Lower leg skin (tissue), 4 donors: ENCODE measurements around the gene FOSL2. TPM values are rescaled to one million over a fixed set of nuclear protein-coding genes. Genes with fewer than 3 reads are reported as not detected.

Experiments used
- DNase-seq, 2 donors: peaks; one replicate each; pipeline ENCODE4 v3.0.0-alpha.2; 2019; ENCODE audit warnings: low spot score in 2 of 2
- H3K4me3 ChIP-seq: fragments of 200-600 bp; sonication (generic); 2 replicates; pipeline ENCODE4 v1.5.1; 2017; ENCODE audit warnings: mild to moderate bottlenecking, low read depth; ENCODE audit not compliant: poor library complexity, severe bottlenecking
- POLR2A ChIP-seq, 2 donors: fragments of 450-650 bp; IDR thresholded peaks; one replicate each; pipeline ENCODE4 v1.6.1; 2016 to 2017; ENCODE audit warnings: antibody characterized with exemption in 2 of 2, mild to moderate bottlenecking in 1 of 2, moderate library complexity in 1 of 2
- WGBS, 2 donors: methylation state at CpG; one replicate each; pipeline ENCODE4 v1.1.5; 2018; 5-methylcytosine and 5-hydroxymethylcytosine counted together
- intact Hi-C: fragments of 100-400 bp; cut with DNase I; formaldehyde crosslinking; loops from one replicate; pipeline ENCODE4 v1.15.0; 2023; ENCODE audit warnings: low total_unique reads
- total RNA-seq, 4 donors: library from RNA; depleted of rRNA; stranded (reverse); fragments of >200 nt; gene quantifications; one replicate each; pipeline ENCODE4 v1.1.0, GENCODE V29; 2016
- TF ChIP-seq, protein P1 (sequence below), 3 donors: fragments of 450-650 bp; IDR thresholded peaks; one replicate each; pipeline ENCODE4 v1.5.1; 2016; ENCODE audit warnings: antibody characterized with exemption in 3 of 3, mild to moderate bottlenecking in 3 of 3, moderate library complexity in 2 of 3

The FOSL2 gene
- total RNA-seq, 4 donors from 2014 or later = 189 to 423 (median 301) TPM

DNA sequence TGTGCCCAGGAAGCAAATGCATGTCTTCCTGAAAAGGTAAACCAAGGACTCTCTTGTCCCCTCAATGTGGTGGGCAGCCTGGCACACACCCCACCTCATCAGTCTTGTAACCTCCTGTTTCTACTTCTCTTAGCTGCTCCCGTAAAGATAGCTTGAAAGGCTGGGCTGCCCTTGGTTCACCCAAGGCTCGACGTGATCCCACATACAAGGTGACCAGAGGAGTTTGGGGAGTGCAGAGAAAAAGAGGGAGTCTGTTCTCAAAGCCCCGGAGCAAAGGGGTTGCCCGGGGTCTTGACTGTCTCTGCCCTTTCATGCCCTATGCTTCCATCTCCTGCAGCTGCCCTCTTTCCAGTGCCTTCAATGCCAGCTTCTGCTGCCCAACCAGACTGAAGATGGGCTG, 18.3 kb upstream of the FOSL2 start:
- no peak overlapping the region for H3K4me3 ChIP-seq
- TF ChIP-seq POLR2A (IDR thresholded peaks at IDR 0.05) = no peak
- TF ChIP-seq, protein P1, sequence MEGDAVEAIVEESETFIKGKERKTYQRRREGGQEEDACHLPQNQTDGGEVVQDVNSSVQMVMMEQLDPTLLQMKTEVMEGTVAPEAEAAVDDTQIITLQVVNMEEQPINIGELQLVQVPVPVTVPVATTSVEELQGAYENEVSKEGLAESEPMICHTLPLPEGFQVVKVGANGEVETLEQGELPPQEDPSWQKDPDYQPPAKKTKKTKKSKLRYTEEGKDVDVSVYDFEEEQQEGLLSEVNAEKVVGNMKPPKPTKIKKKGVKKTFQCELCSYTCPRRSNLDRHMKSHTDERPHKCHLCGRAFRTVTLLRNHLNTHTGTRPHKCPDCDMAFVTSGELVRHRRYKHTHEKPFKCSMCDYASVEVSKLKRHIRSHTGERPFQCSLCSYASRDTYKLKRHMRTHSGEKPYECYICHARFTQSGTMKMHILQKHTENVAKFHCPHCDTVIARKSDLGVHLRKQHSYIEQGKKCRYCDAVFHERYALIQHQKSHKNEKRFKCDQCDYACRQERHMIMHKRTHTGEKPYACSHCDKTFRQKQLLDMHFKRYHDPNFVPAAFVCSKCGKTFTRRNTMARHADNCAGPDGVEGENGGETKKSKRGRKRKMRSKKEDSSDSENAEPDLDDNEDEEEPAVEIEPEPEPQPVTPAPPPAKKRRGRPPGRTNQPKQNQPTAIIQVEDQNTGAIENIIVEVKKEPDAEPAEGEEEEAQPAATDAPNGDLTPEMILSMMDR (IDR thresholded peaks at IDR 0.05) = no peak
- 86 to 88% methylated on average over 5 of the region's 5 CpGs for WGBS, 2 donors
- intact Hi-C loops = no loop called here
- DNase-seq = no peak

DNA sequence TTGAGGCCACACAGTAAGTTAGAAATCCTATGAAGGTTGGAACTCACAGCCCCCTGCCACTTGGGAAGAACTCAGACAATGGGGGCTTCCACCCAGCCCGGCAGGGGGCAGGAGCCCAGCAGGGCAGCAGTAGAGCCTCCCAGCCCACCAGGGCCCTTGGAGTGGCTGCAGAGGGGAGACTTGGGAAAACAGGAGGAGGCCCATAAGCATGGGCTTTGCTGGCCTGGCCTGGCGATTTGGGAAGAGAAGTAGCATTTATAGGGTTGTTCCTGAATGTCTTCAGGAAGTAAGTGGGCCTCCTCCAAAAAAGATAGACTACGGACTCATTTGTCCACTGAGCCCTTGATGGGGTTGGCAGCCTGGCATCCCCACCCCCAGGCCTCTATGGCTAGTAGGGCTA, 17.4 kb upstream of the FOSL2 start:
- no peak overlapping the region for H3K4me3 ChIP-seq
- WGBS, 2 donors = 87 to 100% methylated on average over 3 of the region's 3 CpGs
- DNase-seq = no peak
- TF ChIP-seq, protein P1 (IDR thresholded peaks at IDR 0.05) = no peak
- TF ChIP-seq POLR2A (IDR thresholded peaks at IDR 0.05) = no peak
- intact Hi-C loops = no loop called here

DNA sequence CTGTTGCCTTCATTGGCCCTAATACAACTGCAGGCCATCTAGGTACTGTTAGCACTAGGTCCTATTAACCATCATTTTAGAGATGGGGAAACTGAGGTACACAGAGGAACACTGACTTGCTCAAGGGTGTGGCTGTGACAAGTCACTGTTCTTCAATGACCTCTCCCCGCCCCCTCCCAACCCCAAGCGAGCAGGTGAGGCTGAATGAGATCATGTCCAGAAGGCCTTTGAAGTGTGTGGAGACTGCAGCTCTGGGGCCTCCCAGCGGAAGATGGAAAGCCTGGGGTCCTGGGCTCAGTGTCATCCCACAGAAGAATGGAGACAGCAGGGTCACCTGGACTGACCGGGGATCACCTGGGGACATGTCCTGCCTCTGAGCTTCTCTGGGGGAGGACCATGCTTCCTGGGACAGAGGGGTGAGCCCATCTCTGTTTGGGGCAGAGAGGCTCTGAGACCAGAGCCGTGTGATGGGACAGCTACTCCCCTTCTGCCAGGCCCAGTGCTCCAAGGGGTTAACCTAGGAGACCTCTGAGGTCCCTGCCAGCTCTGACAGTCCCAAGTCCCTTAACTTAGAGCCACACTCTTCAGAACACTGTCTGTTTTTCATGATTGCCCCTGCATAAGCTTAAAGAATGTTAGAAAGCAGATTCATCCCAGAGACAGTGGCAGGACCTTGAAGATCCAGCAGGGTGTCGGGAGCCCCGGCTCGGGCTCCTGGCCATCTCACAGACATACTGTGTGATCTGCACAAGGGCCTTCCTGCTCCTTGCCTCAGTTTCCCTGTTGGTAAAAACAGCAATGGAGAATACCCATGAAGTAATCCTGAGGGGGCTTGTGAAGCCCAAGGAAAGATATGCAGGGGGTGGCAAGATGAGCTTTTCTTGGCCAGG, 16.7 kb upstream of the FOSL2 start:
- WGBS, 2 donors = 92 to 94% methylated on average over 8 of the region's 8 CpGs
- H3K4me3 ChIP-seq = no peak overlapping the region
- no peak for DNase-seq
- intact Hi-C loops = no loop called here
- TF ChIP-seq, protein P1 (IDR thresholded peaks at IDR 0.05) = no peak
- no peak for TF ChIP-seq POLR2A (IDR thresholded peaks at IDR 0.05)

DNA sequence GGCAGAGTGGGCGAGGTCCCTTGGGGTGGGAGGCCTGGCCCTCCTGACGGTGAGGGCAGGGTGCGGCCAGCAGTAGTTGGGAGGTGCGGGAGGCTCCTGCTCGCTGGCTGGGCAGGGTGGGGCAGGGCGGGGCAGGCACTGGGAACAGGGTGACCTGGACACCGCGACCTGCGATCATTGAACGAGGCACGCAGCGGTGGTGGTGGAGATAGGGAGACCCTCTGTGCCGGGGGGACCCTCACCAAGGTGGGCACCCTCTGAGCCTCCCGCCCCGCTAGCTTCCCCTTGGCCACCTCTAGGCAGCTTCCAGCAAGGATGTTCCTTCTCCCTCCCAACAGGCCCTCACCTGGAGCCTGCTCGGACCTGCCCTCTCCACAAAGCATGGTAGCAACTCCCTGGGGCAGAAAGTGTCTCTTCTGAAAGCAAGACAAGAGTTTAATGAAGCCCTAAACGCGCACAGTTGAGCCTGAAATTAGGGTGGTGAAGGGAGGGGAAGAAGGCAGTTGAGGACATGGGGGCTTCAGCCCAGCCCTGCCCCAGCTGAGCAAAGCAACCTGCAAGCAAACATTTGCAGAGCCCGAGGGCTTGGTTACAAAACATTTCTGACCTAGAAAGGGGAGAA, 15.4 kb upstream of the FOSL2 start:
- intact Hi-C loops = no loop called here
- H3K4me3 ChIP-seq = no peak overlapping the region
- no peak for DNase-seq
- WGBS, 2 donors = 61 to 64% methylated on average over 19 of the region's 19 CpGs
- TF ChIP-seq POLR2A (IDR thresholded peaks at IDR 0.05) = no peak
- TF ChIP-seq, protein P1 (IDR thresholded peaks at IDR 0.05) = no peak

DNA sequence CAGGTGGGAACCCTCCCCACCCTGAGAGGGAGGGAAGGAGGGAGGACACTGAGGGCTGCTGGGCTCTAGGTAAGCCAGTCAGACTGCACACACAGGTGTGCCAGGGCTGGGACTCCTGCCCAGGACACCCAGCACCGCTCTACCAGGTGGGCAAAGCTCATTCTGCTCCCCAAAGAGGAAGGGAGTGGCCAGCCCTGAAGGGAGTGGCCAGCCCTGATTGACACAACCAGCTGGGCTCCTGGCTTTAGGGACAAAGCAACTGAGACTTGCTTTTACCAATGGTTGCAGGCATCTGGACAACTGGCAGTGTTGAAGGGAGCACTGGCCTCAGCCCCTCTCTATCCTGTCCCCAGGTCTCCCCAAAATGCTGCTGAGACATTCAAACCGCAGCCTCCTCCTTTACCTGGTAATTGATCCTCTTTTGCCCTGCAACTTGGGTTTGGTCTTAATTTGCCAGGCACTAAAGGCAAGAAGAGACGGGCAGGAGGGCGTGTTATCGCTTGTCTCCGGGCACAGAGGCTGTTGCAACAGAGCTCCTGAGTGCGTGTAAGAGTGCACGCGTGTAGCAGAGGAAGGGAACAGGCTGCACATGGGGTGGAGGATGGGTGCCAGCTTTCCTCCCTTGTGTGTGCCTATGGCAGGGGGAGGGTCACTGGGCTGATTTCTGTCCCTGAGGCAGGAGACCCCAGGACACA, 14.5 kb upstream of the FOSL2 start:
- intact Hi-C loops = no loop called here
- DNase-seq = peak; percentile 83 to 92
- H3K4me3 ChIP-seq = no peak overlapping the region
- 48 to 57% methylated on average over 9 of the region's 9 CpGs for WGBS, 2 donors
- TF ChIP-seq POLR2A (IDR thresholded peaks at IDR 0.05) = no peak
